H1 (cell line): ENCODE results near the gene RTP2. TPM values are rescaled to one million over a fixed set of nuclear protein-coding genes. Genes with fewer than 3 reads are reported as not detected.

Experiments used
- ATF3 ChIP-seq: IDR thresholded peaks from 2 replicates; pipeline ENCODE4 v1.6.1; 2011; ENCODE audit warnings: low read depth, mild to moderate bottlenecking, low read length; ENCODE audit not compliant: insufficient read depth
- BACH1 ChIP-seq: IDR thresholded peaks from 2 replicates; pipeline ENCODE4 v1.6.1; 2012; ENCODE audit warnings: low read length, improper control_type of control experiment
- BCL11A ChIP-seq, 2 experiments: IDR thresholded peaks; one replicate each; pipeline ENCODE4 v1.6.1; 2011; ENCODE audit warnings: low read depth in 2 of 2, low read length in 2 of 2, mild to moderate bottlenecking in 2 of 2
- CTCF ChIP-seq, 3 experiments: IDR thresholded peaks; 1 replicate in 2 of 3; 2 replicates in 1 of 3; pipeline versions ENCODE4 v1.5.1 to v1.6.1; 2011; ENCODE audit warnings: low read length in 3 of 3, mild to moderate bottlenecking in 3 of 3, inconsistent platforms in 2 of 3, low read depth in 1 of 3, moderate library complexity in 1 of 3; ENCODE audit not compliant: insufficient read depth in 1 of 3; ENCODE audit errors: control extremely low read depth in 1 of 3
- E2F6 ChIP-seq: IDR thresholded peaks from 2 replicates; pipeline ENCODE4 v1.6.1; 2012; ENCODE audit warnings: inconsistent platforms
- EGR1 ChIP-seq: IDR thresholded peaks from 2 replicates; pipeline ENCODE4 v1.6.1; 2011; ENCODE audit warnings: low read depth, low read length, borderline replicate concordance
- GABPA ChIP-seq: IDR thresholded peaks from 2 replicates; pipeline ENCODE4 v1.6.1; 2011; ENCODE audit warnings: mild to moderate bottlenecking, low read length, moderate library complexity, borderline replicate concordance; ENCODE audit not compliant: insufficient read depth
- HDAC2 ChIP-seq, 2 experiments: fragments of 300-600 bp in 1 of 2; sonication (generic) in 1 of 2; IDR thresholded peaks; 2 replicates each; pipeline ENCODE4 v1.6.1; 2011 to 2012; ENCODE audit warnings: low read depth in 2 of 2, low read length in 2 of 2, mild to moderate bottlenecking in 2 of 2, moderate library complexity in 2 of 2, borderline replicate concordance in 1 of 2, inconsistent platforms in 1 of 2
- KDM5A ChIP-seq: fragments of 200-600 bp; IDR thresholded peaks from 2 replicates; pipeline ENCODE4 v1.7.1; 2012; ENCODE audit warnings: mild to moderate bottlenecking, low read length, inconsistent platforms, mixed read lengths
- NANOG ChIP-seq: IDR thresholded peaks from 2 replicates; pipeline ENCODE4 v1.6.1; 2011; ENCODE audit warnings: low read length, low read depth, mild to moderate bottlenecking, inconsistent platforms; ENCODE audit not compliant: insufficient read depth, poor library complexity, severe bottlenecking
- POU5F1 ChIP-seq: IDR thresholded peaks from 2 replicates; pipeline ENCODE4 v1.6.1; 2011; ENCODE audit warnings: low read depth, mild to moderate bottlenecking, low read length, moderate library complexity
- RAD21 ChIP-seq, 2 experiments: IDR thresholded peaks in 1 of 2; conservative IDR thresholded peaks in 1 of 2; 2 replicates each; pipeline ENCODE4 v1.6.1; 2011; ENCODE audit warnings: low read depth in 2 of 2, low read length in 2 of 2, improper control_type of control experiment in 1 of 2, inconsistent platforms in 1 of 2, mild to moderate bottlenecking in 1 of 2, moderate library complexity in 1 of 2
- RBBP5 ChIP-seq: IDR thresholded peaks from 2 replicates; pipeline ENCODE4 v1.7.1; 2012; ENCODE audit warnings: low read depth, mild to moderate bottlenecking, inconsistent platforms, low read length, moderate library complexity, borderline replicate concordance
- SP1 ChIP-seq: IDR thresholded peaks from 2 replicates; pipeline ENCODE4 v1.6.1; 2011; ENCODE audit warnings: low read depth, low read length
- SP2 ChIP-seq: IDR thresholded peaks from 2 replicates; pipeline ENCODE4 v1.6.1; 2012; ENCODE audit warnings: mild to moderate bottlenecking, low read length, inconsistent platforms
- SP4 ChIP-seq: IDR thresholded peaks from 2 replicates; pipeline ENCODE4 v1.6.1; 2012; ENCODE audit warnings: low read length, inconsistent platforms
- SUZ12 ChIP-seq: fragments of 200-600 bp; sonication (generic); IDR thresholded peaks from 2 replicates; pipeline ENCODE4 v1.6.1; 2012; ENCODE audit warnings: mild to moderate bottlenecking, inconsistent platforms, low read length, moderate library complexity, mixed read lengths
- TCF12 ChIP-seq: IDR thresholded peaks from 2 replicates; pipeline ENCODE4 v1.6.1; 2011; ENCODE audit warnings: low read depth, mild to moderate bottlenecking, low read length
- YY1 ChIP-seq: IDR thresholded peaks from 2 replicates; pipeline ENCODE4 v1.6.1; 2011; ENCODE audit warnings: low read depth, mild to moderate bottlenecking, low read length
- polyA plus RNA-seq, 7 experiments: library from polyadenylated mRNA; depleted of rRNA in 3 of 7; stranded (reverse) in 5 of 7; unstranded in 2 of 7; fragments of >200 nt in 5 of 7; fragments of 200-250 nt in 2 of 7; gene quantifications; 1 replicate in 5 of 7; 2 replicates in 1 of 7; 4 replicates in 1 of 7; pipeline versions ENCODE4 v1.2.1 to v1.2.3, GENCODE V29; 2011 to 2013; ENCODE audit warnings: missing spikeins in 2 of 7, mixed read lengths in 2 of 7
- total RNA-seq: library from RNA; stranded (reverse); fragmentation: NEBNext Ultra II Directional; extraction: Animal tissue kit (Norgen Biotek cat#: 25700); gene quantifications from 2 replicates; pipeline ENCODE4 v1.2.1, GENCODE V29; 2021

RTP2 gene
- total and polyA plus RNA-seq, 2 of the 8 experiments (the other 6 are each of a cell fraction or from before 2014, with no cell fraction given): not detected

- TF ChIP-seq HDAC2 (IDR thresholded peaks at IDR 0.05; ENCODE audit: borderline replicate concordance in 1 of 2, low read depth in 2 of 2, low read length in 2 of 2) (no peak), SP2 (no peak), RAD21 (IDR thresholded peaks at IDR 0.05 in 1 of 2, conservative IDR thresholded peaks at IDR 0.05 in 1 of 2; ENCODE audit: low read depth in 2 of 2, low read length in 2 of 2) (no peak), TCF12 (no peak), SUZ12 (no peak), GABPA (no peak), YY1 (no peak), ATF3 (no peak), CTCF (IDR thresholded peaks at IDR 0.05; ENCODE audit: control extremely low read depth in 1 of 3, insufficient read depth in 1 of 3, low read depth in 1 of 3, low read length in 3 of 3) (no peak), BACH1 (no peak), BCL11A (IDR thresholded peaks at IDR 0.05; ENCODE audit: low read depth in 2 of 2, low read length in 2 of 2) (no peak), POU5F1 (no peak), NANOG (no peak), KDM5A (no peak), RBBP5 (peak; percentile 39; the same call in 1 of the 2 replicates), E2F6 (no peak; the same call in 1 of the 2 replicates), EGR1 (no peak), SP4 (no peak), SP1 (no peak)
Measured at GRCh38 chr3:187744169-187745151, 42.1 kb upstream of the RTP2 start (continued).
